ENCODE data around the gene TOR4A.
A peak's percentile ranks its signal among the peaks of the same experiment; 100 is the strongest.

The TOR4A gene

GRCh38 chr9:137294681-137295237, 17.2 kb downstream of the TOR4A start:
- DNase-seq (ENCODE audit: low spot score) = no peak

GRCh38 chr9:137295238-137295811, 17.8 kb downstream of the TOR4A start:
- no peak for DNase-seq (ENCODE audit: low spot score)

DNA sequence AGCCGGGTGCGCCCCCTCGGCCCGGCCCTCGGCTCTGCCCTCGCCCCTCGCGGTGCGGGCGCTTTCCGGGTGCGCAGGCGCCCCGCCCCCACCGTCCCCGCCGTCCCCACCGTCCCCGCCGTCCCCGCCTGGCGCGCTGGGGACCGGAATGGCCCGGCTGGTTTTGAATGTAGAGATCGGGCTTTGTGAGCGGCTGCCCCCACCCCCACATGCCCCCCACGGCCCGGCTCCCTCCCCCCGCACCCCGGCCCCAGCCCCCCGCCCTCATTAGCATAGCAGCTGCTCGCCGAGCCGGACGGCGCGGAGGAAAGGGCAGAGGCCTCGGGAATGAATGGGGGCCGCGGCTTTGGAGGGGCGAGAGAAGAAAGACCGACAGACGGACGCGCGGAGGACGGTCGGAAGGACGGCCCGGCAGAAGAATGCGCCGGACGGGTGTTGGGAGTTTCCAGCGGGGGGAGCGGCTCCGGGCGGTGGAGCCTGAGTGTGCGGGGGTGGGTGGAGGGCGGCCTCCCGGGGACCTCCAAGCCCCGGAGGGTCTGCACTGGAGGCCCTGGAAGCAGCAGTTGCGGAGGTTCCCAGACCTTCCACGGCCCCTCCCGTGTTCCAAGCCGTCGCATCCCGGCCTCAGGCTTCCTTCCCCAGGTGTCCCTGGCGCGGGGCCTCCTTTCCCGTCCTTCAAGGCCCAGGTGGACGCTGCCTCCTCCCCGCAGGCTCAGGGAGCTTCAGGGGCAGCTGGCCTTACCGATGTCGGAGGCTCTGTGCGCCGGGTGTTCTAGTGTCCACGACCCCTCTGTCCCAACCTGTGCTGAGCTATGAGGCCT, 18.5 kb downstream of the TOR4A start:
- DNase-seq (ENCODE audit: low spot score) = no peak

DNA sequence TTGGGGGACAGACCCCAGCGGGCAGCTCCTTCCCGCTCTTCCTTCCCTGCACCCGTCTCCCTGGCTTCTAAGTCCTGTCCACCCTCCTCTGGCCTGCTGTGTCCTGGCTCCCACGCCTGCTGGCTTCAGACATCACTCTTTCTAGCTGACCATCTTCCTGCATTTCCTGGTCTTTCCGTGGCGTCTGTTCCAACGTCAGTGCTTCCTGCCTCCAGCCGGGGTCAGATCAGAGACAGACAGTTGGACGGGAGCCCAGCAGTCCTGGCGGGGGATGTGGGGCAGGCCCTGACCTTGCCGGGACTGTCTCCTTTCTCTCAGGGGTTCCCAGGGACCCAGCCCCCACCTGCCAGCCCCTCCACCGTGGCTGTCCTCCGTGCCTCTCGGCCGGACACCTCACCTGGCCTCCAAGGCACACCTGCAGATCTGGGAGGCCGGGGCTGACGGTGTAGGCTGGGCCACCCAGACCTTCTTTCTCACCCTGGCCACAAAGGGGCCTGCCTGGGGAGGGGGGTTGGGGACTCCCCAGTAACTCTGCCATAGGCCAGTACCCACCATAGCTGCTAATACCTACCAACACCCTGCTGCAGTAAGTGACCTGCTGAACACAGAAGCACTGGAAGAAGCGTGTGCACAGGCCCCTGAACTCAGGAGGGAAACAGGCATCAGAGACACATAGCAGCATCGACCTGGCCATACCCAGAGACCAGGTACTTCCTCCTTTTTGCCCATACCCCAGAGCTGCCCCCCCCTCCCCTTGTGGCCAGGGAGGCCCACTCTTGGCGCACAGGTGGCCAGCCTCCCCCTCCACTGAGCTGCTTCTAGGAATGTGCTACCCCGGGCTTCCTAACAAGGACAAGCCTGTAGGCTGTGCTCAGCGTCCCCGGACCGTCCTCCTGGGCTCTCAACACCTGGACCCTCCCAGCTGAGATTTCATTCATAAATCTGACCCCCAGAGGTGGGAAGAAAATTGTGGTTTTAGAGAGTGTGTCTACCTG, 19.4 kb downstream of the TOR4A start:
- DNase-seq (ENCODE audit: low spot score) = no peak

GRCh38 chr9:137297966-137298365, 20.4 kb downstream of the TOR4A start:
- DNase-seq (ENCODE audit: low spot score) = no peak

DNA sequence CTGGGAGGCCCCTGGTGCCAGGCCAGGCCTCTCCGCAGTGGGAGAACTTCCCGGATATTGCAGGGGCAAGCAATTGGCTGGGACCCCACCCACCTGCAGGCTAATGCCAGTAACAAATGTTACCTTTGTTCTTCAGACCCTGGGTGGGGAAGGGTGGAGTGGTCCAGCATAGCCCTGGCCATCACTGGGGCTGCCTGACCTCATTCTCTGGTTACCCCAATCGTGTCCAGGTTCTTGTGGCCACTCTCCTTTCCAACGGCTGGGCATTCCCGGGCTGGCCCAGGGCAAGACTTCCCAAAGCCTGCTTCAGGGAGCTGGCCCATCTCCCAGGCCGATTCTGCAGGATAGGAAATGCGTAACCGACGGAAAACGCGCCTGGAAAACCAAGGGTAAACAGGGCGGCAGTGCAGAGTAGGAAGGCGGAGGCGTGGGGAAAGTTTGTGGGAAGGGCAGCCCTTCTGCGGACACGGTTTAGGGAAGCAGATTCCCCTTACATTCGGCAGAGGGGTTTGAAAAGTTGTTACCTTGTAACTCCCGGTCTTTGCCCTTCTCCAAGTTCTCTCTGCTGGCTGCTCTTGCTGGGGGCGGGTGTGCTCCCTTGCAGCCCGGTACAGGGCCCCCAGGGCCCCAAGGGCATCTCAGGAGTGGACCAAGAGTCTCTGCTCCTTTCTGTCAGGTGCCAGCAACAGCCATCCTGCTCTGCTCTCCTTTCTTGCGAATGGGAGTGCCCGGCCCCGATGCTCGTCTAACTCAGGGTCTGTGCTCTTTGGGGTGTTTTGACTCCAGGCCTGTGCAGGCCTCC, 21.1 kb downstream of the TOR4A start:
- DNase-seq (ENCODE audit: low spot score) = no peak

DNA sequence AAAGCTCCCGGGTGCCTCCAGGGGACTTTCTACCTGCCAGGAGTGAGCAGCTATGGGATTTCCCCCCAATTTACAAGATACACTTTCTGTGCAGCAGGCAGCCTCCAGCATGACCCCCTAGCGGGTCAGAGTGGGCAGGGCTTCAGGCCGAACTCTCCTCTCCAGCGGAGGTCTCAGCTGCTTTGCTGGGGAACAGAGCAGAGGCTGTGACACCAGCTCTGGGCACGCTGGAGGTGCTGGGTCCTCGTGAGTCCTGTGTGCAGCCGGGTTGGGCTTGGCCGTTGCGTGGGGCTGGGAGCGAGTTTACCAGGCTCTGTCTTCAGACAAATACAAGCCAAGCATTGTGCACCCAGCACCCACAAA, 21.7 kb downstream of the TOR4A start:
- DNase-seq (ENCODE audit: low spot score) = no peak

GRCh38 chr9:137299938-137300337, 22.4 kb downstream of the TOR4A start:
- DNase-seq (ENCODE audit: low spot score) = no peak

- no peak for DNase-seq (ENCODE audit: low spot score)
These were observed 23.1 kb downstream of the TOR4A start for GRCh38 chr9:137300567-137301080.

- no peak for DNase-seq (ENCODE audit: low spot score)
These were observed 23.8 kb downstream of the TOR4A start for GRCh38 chr9:137301081-137301947.

DNA sequence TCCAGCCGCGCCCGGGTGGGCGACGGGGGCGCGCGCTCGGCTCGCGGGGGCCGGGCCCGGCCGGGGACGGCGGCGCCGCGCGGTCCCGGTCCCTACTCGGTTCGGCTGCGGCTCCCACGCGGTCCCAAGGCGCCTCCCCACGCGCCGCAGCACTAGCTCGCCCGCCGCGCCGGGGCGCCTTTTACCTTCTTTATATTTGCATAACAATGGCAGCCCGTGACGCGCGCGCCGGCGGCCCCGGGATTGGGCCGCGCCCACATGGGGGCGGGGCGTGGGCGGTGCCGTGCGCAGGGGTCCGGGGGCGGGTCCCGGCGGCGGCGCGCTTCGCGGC, 24.6 kb downstream of the TOR4A start, which contains the start of gene NRARP:
Gene NRARP, minus strand, starts transcription at position 154 of the 331 bp plus-strand sequence. CDS start 343 bp downstream, outside the sequence.
- peak; percentile 85 for DNase-seq (ENCODE audit: low spot score)

- no peak for DNase-seq (ENCODE audit: low spot score)
These were observed 25.1 kb downstream of the TOR4A start for GRCh38 chr9:137302449-137303150.

DNA sequence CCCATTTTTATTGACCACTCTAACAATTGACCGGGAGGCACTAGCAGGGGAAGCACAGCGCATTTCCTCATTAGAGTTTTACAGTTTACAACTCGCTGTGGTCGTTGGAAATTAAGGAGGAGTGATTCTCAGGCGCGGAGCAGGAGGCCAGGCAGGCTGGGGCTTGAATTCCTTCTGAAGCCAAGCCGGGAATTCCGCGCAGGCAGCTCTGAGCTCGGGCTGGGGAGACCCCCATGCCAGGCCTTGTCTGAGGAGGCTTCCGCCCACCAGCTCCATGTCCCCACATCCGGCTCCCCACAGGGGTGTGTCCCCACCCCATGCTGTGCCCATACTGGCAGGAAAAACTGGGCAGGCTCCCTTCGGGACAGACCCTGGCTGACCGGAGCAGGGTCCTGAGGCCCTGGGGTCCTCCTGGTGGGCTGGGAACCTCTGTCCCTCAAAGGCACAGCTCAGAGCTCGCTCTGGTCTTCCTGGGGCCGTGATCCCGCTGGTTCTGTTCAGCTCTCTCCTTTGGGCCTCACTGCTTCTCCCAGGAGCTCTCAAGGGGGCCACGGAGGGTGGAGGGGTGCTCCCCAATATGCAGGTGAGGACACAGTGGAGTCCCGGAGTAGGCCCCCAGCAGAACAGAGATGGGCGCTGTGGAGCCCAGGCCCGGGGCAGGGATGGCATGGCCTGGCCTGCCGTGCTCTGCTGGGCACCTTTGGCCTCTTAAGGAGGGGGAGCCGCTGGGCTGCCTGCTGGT, 25.8 kb downstream of the TOR4A start:
- no peak for DNase-seq (ENCODE audit: low spot score)

- DNase-seq (ENCODE audit: low spot score) = no peak
These were observed 26.4 kb downstream of the TOR4A start for GRCh38 chr9:137303893-137304382.

DNA sequence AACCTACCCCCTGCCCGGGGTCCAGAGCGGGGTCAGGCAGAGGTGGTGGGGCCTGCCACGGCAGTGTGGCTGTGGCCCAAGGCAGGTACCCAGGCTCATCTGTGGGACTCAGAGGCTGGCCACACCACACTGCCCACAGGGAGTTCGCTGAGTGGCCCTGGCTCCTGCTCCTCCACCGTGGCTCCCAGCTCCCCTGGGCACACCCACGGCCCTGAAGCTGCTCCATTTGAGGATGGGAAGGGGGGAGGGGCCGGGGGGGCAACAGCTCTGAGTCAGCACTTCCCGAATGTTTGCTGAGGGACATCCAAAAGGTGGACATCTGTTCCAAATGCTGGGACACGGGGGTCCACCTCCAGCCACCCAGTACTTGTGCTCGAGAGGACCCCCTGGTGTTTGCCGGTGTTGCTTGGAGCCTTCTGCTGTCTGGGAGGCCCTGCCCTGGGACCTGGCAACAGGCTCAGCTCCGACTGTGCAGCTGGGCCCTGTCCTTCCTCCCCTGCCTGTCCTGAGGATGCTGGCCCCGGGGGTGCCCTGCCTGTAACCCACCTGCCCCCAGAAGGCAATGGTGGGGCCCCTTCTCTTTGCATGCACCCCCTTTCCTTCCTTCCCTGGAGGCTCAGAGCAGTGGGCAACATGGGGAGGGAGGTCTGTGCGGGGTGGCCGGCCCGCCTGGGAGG, 27.0 kb downstream of the TOR4A start:
- no peak for DNase-seq (ENCODE audit: low spot score)

- no peak for DNase-seq (ENCODE audit: low spot score)
These were observed 27.7 kb downstream of the TOR4A start for GRCh38 chr9:137305060-137305797.

DNA sequence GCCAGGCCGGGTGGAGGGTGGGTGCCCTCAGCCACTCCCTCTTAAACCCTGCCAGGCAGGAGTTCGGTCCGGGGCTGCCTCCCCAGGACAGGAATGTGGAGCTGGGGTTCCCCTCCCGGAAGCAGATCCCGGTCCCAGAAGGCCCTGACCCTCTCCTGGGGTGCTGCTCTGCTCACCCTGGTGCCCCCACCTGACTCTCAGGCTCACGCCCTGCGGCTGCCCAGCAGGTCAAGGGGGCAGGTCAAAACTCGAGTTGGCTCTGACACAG, 28.2 kb downstream of the TOR4A start:
- no peak for DNase-seq (ENCODE audit: low spot score)

Data from Ammon's horn (tissue), 1 donor.